ENCODE results near the gene ERMP1.

- TF ChIP-seq, protein P1, sequence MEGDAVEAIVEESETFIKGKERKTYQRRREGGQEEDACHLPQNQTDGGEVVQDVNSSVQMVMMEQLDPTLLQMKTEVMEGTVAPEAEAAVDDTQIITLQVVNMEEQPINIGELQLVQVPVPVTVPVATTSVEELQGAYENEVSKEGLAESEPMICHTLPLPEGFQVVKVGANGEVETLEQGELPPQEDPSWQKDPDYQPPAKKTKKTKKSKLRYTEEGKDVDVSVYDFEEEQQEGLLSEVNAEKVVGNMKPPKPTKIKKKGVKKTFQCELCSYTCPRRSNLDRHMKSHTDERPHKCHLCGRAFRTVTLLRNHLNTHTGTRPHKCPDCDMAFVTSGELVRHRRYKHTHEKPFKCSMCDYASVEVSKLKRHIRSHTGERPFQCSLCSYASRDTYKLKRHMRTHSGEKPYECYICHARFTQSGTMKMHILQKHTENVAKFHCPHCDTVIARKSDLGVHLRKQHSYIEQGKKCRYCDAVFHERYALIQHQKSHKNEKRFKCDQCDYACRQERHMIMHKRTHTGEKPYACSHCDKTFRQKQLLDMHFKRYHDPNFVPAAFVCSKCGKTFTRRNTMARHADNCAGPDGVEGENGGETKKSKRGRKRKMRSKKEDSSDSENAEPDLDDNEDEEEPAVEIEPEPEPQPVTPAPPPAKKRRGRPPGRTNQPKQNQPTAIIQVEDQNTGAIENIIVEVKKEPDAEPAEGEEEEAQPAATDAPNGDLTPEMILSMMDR (IDR thresholded peaks at IDR 0.05; ENCODE audit: poor library complexity): no peak
- TF ChIP-seq EZH2 (IDR thresholded peaks at IDR 0.05; ENCODE audit: borderline replicate concordance): no peak
- TF ChIP-seq EZH2phosphoT487 (IDR thresholded peaks at IDR 0.05; ENCODE audit: low read depth, severe bottlenecking, unreplicated experiment): no peak
Measured at GRCh38 chr9:5858833-5859232, 25.9 kb upstream of the ERMP1 start.

All from hepatocyte (in vitro differentiated cells).